HepG2 (cell line): ENCODE data around the gene EXOC3L4. TPM values are rescaled to one million over a fixed set of nuclear protein-coding genes. Genes with fewer than 3 reads are reported as not detected.
A peak's percentile ranks its signal among the peaks of the same experiment; 100 is the strongest.

Experiments
- ATF1 ChIP-seq: IDR thresholded peaks from 2 replicates; pipeline ENCODE4 v1.6.1; 2016; ENCODE audit warnings: mild to moderate bottlenecking, control low read depth
- CREM ChIP-seq, 2 experiments: sonication (generic) in 1 of 2; formaldehyde crosslinking in 1 of 2; IDR thresholded peaks; 2 replicates each; pipeline versions ENCODE4 v1.4.0 to v1.6.1; 2016 to 2020; ENCODE audit warnings: antibody characterized with exemption in 1 of 2, mild to moderate bottlenecking in 1 of 2, missing genetic modification reagents in 1 of 2
- KLF12 ChIP-seq: sonication (generic); formaldehyde crosslinking; IDR thresholded peaks from 2 replicates; pipeline ENCODE4 v1.4.0; 2020; ENCODE audit warnings: missing genetic modification reagents, borderline replicate concordance
- MXI1 ChIP-seq: IDR thresholded peaks from 3 replicates; pipeline ENCODE4 v1.6.1; 2012; ENCODE audit warnings: low read depth, low read length, inconsistent platforms, borderline replicate concordance
- MYNN ChIP-seq: sonication (generic); formaldehyde crosslinking; IDR thresholded peaks from 2 replicates; pipeline ENCODE4 v1.4.0; 2020; ENCODE audit warnings: mild to moderate bottlenecking, low read depth, missing genetic modification reagents
- RELA ChIP-seq: sonication (generic); formaldehyde crosslinking; IDR thresholded peaks from 2 replicates; pipeline ENCODE4 v1.4.0; 2020; ENCODE audit warnings: missing genetic modification reagents
- SIX1 ChIP-seq: sonication (generic); formaldehyde crosslinking; IDR thresholded peaks from 2 replicates; pipeline ENCODE4 v1.4.0; 2020; ENCODE audit warnings: missing genetic modification reagents, borderline replicate concordance
- SSRP1 ChIP-seq: IDR thresholded peaks from 2 replicates; pipeline ENCODE4 v1.6.1; 2016; ENCODE audit warnings: control low read depth
- ZBTB7B ChIP-seq: sonication (generic); formaldehyde crosslinking; IDR thresholded peaks from 2 replicates; pipeline ENCODE4 v1.4.0; 2020; ENCODE audit warnings: missing genetic modification reagents
- ZNF713 ChIP-seq: sonication (generic); formaldehyde crosslinking; IDR thresholded peaks from 2 replicates; pipeline ENCODE4 v1.4.0; 2020; ENCODE audit warnings: mild to moderate bottlenecking, missing genetic modification reagents
- ZNF737 ChIP-seq: sonication (generic); formaldehyde crosslinking; IDR thresholded peaks from 2 replicates; pipeline ENCODE4 v1.5.0; 2020; ENCODE audit warnings: missing genetic modification reagents, mild to moderate bottlenecking, borderline replicate concordance
- polyA plus RNA-seq, 8 experiments: library from polyadenylated mRNA; depleted of rRNA in 3 of 8; stranded (reverse) in 7 of 8; unstranded in 1 of 8; fragments of >200 nt; fragmentation: Illumina TruSeq in 4 of 8; extraction: Trizol in 4 of 8; gene quantifications; 2 replicates each; pipeline versions ENCODE4 v1.2.1 to v1.2.3, GENCODE V29; 2011 to 2016; ENCODE audit warnings: low read depth in 4 of 8, missing spikeins in 1 of 8, mixed read lengths in 1 of 8; ENCODE audit not compliant: insufficient read depth in 1 of 8
- total RNA-seq, 5 experiments: library from RNA; depleted of rRNA; stranded (reverse); fragments of >200 nt; fragmentation: Illumina TruSeq; extraction: Trizol; gene quantifications; 2 replicates each; pipeline ENCODE4 v1.2.3, GENCODE V29; 2016; ENCODE audit warnings: low read depth in 1 of 5
- TF ChIP-seq, protein P1 (sequence below): sonication (generic); formaldehyde crosslinking; IDR thresholded peaks from 2 replicates; pipeline ENCODE4 v1.4.0; 2020; ENCODE audit warnings: missing genetic modification reagents, borderline replicate concordance
- TF ChIP-seq, protein P2 (sequence below): sonication (generic); formaldehyde crosslinking; IDR thresholded peaks from 2 replicates; pipeline ENCODE4 v1.4.0; 2020; ENCODE audit warnings: mild to moderate bottlenecking, missing genetic modification reagents
- TF ChIP-seq, protein P3 (sequence below), 2 experiments: sonication (generic) in 1 of 2; formaldehyde crosslinking in 1 of 2; IDR thresholded peaks; 2 replicates each; pipeline versions ENCODE4 v1.4.0 to v1.6.1; 2016 to 2020; ENCODE audit warnings: borderline replicate concordance in 1 of 2, low read depth in 1 of 2, mild to moderate bottlenecking in 1 of 2, missing genetic modification reagents in 1 of 2
- TF ChIP-seq, protein P4 (sequence below): sonication (generic); formaldehyde crosslinking; IDR thresholded peaks from 2 replicates; pipeline ENCODE4 v1.4.0; 2020; ENCODE audit warnings: mild to moderate bottlenecking, missing genetic modification reagents
- TF ChIP-seq, protein P5 (sequence below): sonication (generic); formaldehyde crosslinking; IDR thresholded peaks from 2 replicates; pipeline ENCODE4 v1.5.0; 2020; ENCODE audit warnings: missing genetic modification reagents, mild to moderate bottlenecking, borderline replicate concordance

Gene EXOC3L4
- total and polyA plus RNA-seq, 2 of the 13 experiments (the other 11 are each of a cell fraction or from before 2014, with no cell fraction given), result 11.8 to 27.0 TPM

DNA sequence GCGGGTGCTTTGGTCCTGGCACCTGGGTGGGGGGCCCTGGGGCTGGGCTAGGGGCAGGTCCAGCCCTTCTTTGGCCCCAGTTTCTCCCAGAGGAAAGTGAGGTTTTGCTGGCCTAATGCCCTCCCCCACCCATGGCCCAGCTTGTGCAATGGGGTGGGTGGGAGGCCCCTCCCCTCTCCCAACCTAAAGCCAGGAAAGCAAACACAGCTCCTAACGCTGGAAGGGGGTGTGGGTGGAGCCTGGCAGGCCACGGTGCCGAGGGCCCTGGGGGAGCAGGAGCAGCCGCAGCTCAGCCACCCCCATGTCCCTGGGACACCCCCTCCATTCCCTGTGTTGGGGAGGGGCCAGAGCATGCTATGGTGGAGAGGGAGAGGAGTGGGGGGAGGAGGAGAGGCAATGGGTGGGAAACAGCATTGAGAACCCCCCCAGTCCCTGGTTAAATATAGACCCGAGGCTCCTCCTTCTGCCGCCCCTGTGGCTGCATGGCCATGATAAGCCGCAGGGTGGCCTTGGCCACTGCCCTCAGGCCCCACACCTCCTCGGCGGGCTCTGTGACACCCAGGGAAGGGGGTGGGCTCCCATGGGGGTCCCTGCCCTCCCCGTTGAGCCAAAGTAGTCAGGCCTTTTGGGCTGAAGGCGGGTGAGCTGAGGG lies 4.7 kb downstream of the EXOC3L4 start (continued):
- TF ChIP-seq KLF12 (CRISPR knock-in tag) (peak; percentile 51), ZBTB7B (peak; percentile 99), ZNF737 (CRISPR knock-in tag) (no peak), SSRP1 (CRISPR knock-in tag) (no peak), SIX1 (CRISPR knock-in tag) (no peak), RELA (CRISPR knock-in tag) (no peak), ATF1 (CRISPR knock-in tag) (no peak), ZNF713 (CRISPR knock-in tag) (peak; percentile 96; the same call in 1 of the 2 replicates), MXI1 (peak; percentile 49; the same call in 1 of the 3 replicates), CREM (IDR thresholded peaks at IDR 0.05) (peak; percentile 75), CREM (CRISPR knock-in tag; IDR thresholded peaks at IDR 0.05) (no peak), MYNN (CRISPR knock-in tag) (no peak)
- TF ChIP-seq, protein P1, sequence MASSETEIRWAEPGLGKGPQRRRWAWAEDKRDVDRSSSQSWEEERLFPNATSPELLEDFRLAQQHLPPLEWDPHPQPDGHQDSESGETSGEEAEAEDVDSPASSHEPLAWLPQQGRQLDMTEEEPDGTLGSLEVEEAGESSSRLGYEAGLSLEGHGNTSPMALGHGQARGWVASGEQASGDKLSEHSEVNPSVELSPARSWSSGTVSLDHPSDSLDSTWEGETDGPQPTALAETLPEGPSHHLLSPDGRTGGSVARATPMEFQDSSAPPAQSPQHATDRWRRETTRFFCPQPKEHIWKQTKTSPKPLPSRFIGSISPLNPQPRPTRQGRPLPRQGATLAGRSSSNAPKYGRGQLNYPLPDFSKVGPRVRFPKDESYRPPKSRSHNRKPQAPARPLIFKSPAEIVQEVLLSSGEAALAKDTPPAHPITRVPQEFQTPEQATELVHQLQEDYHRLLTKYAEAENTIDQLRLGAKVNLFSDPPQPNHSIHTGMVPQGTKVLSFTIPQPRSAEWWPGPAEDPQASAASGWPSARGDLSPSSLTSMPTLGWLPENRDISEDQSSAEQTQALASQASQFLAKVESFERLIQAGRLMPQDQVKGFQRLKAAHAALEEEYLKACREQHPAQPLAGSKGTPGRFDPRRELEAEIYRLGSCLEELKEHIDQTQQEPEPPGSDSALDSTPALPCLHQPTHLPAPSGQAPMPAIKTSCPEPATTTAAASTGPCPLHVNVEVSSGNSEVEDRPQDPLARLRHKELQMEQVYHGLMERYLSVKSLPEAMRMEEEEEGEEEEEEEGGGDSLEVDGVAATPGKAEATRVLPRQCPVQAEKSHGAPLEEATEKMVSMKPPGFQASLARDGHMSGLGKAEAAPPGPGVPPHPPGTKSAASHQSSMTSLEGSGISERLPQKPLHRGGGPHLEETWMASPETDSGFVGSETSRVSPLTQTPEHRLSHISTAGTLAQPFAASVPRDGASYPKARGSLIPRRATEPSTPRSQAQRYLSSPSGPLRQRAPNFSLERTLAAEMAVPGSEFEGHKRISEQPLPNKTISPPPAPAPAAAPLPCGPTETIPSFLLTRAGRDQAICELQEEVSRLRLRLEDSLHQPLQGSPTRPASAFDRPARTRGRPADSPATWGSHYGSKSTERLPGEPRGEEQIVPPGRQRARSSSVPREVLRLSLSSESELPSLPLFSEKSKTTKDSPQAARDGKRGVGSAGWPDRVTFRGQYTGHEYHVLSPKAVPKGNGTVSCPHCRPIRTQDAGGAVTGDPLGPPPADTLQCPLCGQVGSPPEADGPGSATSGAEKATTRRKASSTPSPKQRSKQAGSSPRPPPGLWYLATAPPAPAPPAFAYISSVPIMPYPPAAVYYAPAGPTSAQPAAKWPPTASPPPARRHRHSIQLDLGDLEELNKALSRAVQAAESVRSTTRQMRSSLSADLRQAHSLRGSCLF (CRISPR knock-in tag), result no peak
- TF ChIP-seq, protein P2, sequence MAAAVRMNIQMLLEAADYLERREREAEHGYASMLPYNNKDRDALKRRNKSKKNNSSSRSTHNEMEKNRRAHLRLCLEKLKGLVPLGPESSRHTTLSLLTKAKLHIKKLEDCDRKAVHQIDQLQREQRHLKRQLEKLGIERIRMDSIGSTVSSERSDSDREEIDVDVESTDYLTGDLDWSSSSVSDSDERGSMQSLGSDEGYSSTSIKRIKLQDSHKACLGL (CRISPR knock-in tag), result no peak; the same call in 1 of the 2 replicates
- TF ChIP-seq, protein P3, sequence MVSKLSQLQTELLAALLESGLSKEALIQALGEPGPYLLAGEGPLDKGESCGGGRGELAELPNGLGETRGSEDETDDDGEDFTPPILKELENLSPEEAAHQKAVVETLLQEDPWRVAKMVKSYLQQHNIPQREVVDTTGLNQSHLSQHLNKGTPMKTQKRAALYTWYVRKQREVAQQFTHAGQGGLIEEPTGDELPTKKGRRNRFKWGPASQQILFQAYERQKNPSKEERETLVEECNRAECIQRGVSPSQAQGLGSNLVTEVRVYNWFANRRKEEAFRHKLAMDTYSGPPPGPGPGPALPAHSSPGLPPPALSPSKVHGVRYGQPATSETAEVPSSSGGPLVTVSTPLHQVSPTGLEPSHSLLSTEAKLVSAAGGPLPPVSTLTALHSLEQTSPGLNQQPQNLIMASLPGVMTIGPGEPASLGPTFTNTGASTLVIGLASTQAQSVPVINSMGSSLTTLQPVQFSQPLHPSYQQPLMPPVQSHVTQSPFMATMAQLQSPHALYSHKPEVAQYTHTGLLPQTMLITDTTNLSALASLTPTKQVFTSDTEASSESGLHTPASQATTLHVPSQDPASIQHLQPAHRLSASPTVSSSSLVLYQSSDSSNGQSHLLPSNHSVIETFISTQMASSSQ (IDR thresholded peaks at IDR 0.05; ENCODE audit: low read depth), result peak; percentile 88
- TF ChIP-seq, protein P3 (CRISPR knock-in tag; IDR thresholded peaks at IDR 0.05; ENCODE audit: borderline replicate concordance), result peak; percentile 98
- TF ChIP-seq, protein P4, sequence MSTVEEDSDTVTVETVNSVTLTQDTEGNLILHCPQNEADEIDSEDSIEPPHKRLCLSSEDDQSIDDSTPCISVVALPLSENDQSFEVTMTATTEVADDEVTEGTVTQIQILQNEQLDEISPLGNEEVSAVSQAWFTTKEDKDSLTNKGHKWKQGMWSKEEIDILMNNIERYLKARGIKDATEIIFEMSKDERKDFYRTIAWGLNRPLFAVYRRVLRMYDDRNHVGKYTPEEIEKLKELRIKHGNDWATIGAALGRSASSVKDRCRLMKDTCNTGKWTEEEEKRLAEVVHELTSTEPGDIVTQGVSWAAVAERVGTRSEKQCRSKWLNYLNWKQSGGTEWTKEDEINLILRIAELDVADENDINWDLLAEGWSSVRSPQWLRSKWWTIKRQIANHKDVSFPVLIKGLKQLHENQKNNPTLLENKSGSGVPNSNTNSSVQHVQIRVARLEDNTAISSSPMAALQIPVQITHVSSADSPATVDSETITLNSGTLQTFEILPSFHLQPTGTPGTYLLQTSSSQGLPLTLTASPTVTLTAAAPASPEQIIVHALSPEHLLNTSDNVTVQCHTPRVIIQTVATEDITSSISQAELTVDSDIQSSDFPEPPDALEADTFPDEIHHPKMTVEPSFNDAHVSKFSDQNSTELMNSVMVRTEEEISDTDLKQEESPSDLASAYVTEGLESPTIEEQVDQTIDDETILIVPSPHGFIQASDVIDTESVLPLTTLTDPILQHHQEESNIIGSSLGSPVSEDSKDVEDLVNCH (CRISPR knock-in tag), result no peak
- TF ChIP-seq, protein P5, sequence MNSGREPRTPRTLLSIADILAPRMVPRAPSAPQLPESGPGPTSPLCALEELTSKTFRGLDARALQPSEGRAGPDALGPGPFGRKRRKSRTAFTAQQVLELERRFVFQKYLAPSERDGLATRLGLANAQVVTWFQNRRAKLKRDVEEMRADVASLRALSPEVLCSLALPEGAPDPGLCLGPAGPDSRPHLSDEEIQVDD, result no peak
